IMR-90 (cell line): ENCODE data around the gene CMTM6. TPM values are rescaled to one million over a fixed set of nuclear protein-coding genes. Genes with fewer than 3 reads are reported as not detected.

Experiments
- ATAC-seq: fragments of 200-7000 bp; cut with Tn5 transposase; 2 replicates; pipeline ENCODE4 v1.9.1; 2020; ENCODE audit warnings: low read depth, mild to moderate bottlenecking, moderate library complexity
- BruUV-seq: library from RNA; stranded (reverse); fragments of 400-500 nt; replicated peaks from 2 replicates; lab custom pipeline; 2021; lab: Mats Ljungman, UMichigan
- CTCF ChIA-PET: fragments of 300-600 bp; formaldehyde crosslinking; extraction: SDS; loops from one replicate; lab custom pipeline; 2021; ENCODE audit warnings: antibody characterized with exemption; lab: Yijun Ruan, JAX
- POLR2A ChIA-PET: fragments of 300-600 bp; sonication (Branson Sonifier 250); formaldehyde crosslinking; loops from one replicate; lab custom pipeline; 2022; ENCODE audit warnings: antibody characterized with exemption; ENCODE audit not compliant: unreplicated experiment; lab: Charles Lee
- DNase-seq: peaks from one replicate; pipeline ENCODE4 v3.0.0; 2013
- H2AFZ ChIP-seq: replicated peaks from 2 replicates; pipeline ENCODE3; 2013; ENCODE audit warnings: low read length, mild to moderate bottlenecking; ENCODE audit not compliant: poor library complexity
- H2AK5ac ChIP-seq: 2 replicates; pipeline ENCODE4 v1.6.1; 2013; ENCODE audit warnings: low read depth, low read length, inconsistent platforms
- H2AK9ac ChIP-seq: replicated peaks from 2 replicates; pipeline ENCODE3; 2013; ENCODE audit warnings: mild to moderate bottlenecking, low read depth, low read length, moderate library complexity; ENCODE audit not compliant: poor library complexity
- H2BK120ac ChIP-seq: 2 replicates; pipeline ENCODE4 v1.6.1; 2013; ENCODE audit warnings: low read depth, low read length, inconsistent platforms
- H2BK15ac ChIP-seq: 3 replicates; pipeline ENCODE4 v1.6.1; 2013; ENCODE audit warnings: low read depth, low read length, inconsistent platforms
- H2BK20ac ChIP-seq: 2 replicates; pipeline ENCODE4 v1.6.1; 2013; ENCODE audit warnings: low read depth, mild to moderate bottlenecking, inconsistent platforms, low read length, moderate library complexity
- H2BK5ac ChIP-seq: 2 replicates; pipeline ENCODE4 v1.6.1; 2013; ENCODE audit warnings: mild to moderate bottlenecking, low read depth, low read length, inconsistent platforms; ENCODE audit not compliant: poor library complexity, severe bottlenecking
- H3K14ac ChIP-seq: replicated peaks from 2 replicates; pipeline ENCODE4 v1.6.1; 2013; ENCODE audit warnings: low read depth, low read length, inconsistent platforms
- H3K18ac ChIP-seq: 2 replicates; pipeline ENCODE4 v1.6.1; 2013; ENCODE audit warnings: low read depth, low read length, control low read depth
- H3K23ac ChIP-seq: 2 replicates; pipeline ENCODE4 v1.6.1; 2013; ENCODE audit warnings: low read depth, low read length, inconsistent platforms
- H3K27ac ChIP-seq: 2 replicates; pipeline ENCODE4 v1.5.1; 2013; ENCODE audit warnings: mild to moderate bottlenecking, control low read depth, low read length; ENCODE audit not compliant: insufficient read depth
- H3K27me3 ChIP-seq: 2 replicates; pipeline ENCODE4 v1.6.1; 2013; ENCODE audit warnings: low read length; ENCODE audit not compliant: control insufficient read depth, insufficient read depth
- H3K36me3 ChIP-seq: 2 replicates; pipeline ENCODE4 v1.6.1; 2013; ENCODE audit warnings: low read length, mixed read lengths; ENCODE audit not compliant: control insufficient read depth, insufficient read depth
- H3K4ac ChIP-seq: 2 replicates; pipeline ENCODE4 v1.6.1; 2013; ENCODE audit warnings: low read depth, low read length, inconsistent platforms
- H3K4me1 ChIP-seq: 2 replicates; pipeline ENCODE4 v1.6.1; 2013; ENCODE audit warnings: low read length, mixed read lengths; ENCODE audit not compliant: control insufficient read depth, insufficient read depth
- H3K4me2 ChIP-seq: 2 replicates; pipeline ENCODE4 v1.6.1; 2013; ENCODE audit warnings: low read depth, mild to moderate bottlenecking, control low read depth, low read length, moderate library complexity
- H3K4me3 ChIP-seq: 2 replicates; pipeline ENCODE4 v1.5.1; 2013; ENCODE audit warnings: low read depth, mild to moderate bottlenecking, control low read depth, low read length, moderate library complexity; ENCODE audit not compliant: insufficient read depth
- H3K56ac ChIP-seq: 2 replicates; pipeline ENCODE4 v1.6.1; 2013; ENCODE audit warnings: low read length, inconsistent platforms; ENCODE audit not compliant: insufficient read depth; ENCODE audit errors: extremely low read depth
- H3K79me1 ChIP-seq, 2 experiments: 2 replicates each; pipeline ENCODE4 v1.6.1; 2013; ENCODE audit warnings: low read length in 2 of 2, inconsistent platforms in 1 of 2, low read depth in 1 of 2
- H3K9ac ChIP-seq: 2 replicates; pipeline ENCODE4 v1.6.1; 2013; ENCODE audit warnings: low read depth, low read length, control low read depth
- H3K9me1 ChIP-seq: 2 replicates; pipeline ENCODE4 v1.6.1; 2013; ENCODE audit warnings: low read length, inconsistent platforms; ENCODE audit not compliant: insufficient read depth
- H3K9me3 ChIP-seq: 2 replicates; pipeline ENCODE4 v1.6.1; 2013; ENCODE audit warnings: low read length; ENCODE audit not compliant: control insufficient read depth, insufficient read depth
- H4K20me1 ChIP-seq: 2 replicates; pipeline ENCODE4 v1.6.1; 2013; ENCODE audit warnings: low read length, inconsistent platforms; ENCODE audit not compliant: insufficient read depth
- H4K5ac ChIP-seq: 2 replicates; pipeline ENCODE4 v1.6.1; 2013; ENCODE audit warnings: mild to moderate bottlenecking, low read depth, low read length, control low read depth
- H4K8ac ChIP-seq, 2 experiments: 2 replicates each; pipeline ENCODE4 v1.6.1; 2013; ENCODE audit warnings: low read depth in 2 of 2, low read length in 2 of 2, control low read depth in 1 of 2, inconsistent platforms in 1 of 2
- H4K91ac ChIP-seq: 2 replicates; pipeline ENCODE4 v1.6.1; 2013; ENCODE audit warnings: low read depth, low read length, inconsistent platforms; ENCODE audit not compliant: insufficient read depth
- BHLHE40 ChIP-seq: fragments of 150-350 bp; IDR thresholded peaks from 2 replicates; pipeline ENCODE4 v1.6.1; 2016; ENCODE audit warnings: mild to moderate bottlenecking, low read depth, low read length
- CHD1 ChIP-seq: IDR thresholded peaks from 2 replicates; pipeline ENCODE4 v1.6.1; 2012; ENCODE audit warnings: low read depth, low read length, improper control_type of control experiment
- MAFK ChIP-seq: IDR thresholded peaks from 2 replicates; pipeline ENCODE4 v1.6.1; 2012; ENCODE audit warnings: low read depth, low read length, improper control_type of control experiment
- MAZ ChIP-seq: IDR thresholded peaks from 2 replicates; pipeline ENCODE4 v1.6.1; 2012; ENCODE audit warnings: low read depth, mild to moderate bottlenecking, low read length, improper control_type of control experiment, moderate library complexity, borderline replicate concordance
- MXI1 ChIP-seq: IDR thresholded peaks from 2 replicates; pipeline ENCODE4 v1.6.1; 2012; ENCODE audit warnings: low read depth, mild to moderate bottlenecking, low read length, moderate library complexity, borderline replicate concordance
- NFE2L2 ChIP-seq: fragments of 150-350 bp; IDR thresholded peaks from 2 replicates; pipeline ENCODE4 v1.6.1; 2016; ENCODE audit warnings: low read depth, mild to moderate bottlenecking, low read length
- POLR2A ChIP-seq: IDR thresholded peaks from 2 replicates; pipeline ENCODE4 v1.6.1; 2012; ENCODE audit warnings: mild to moderate bottlenecking, low read depth, low read length
- RFX5 ChIP-seq: IDR thresholded peaks from 2 replicates; pipeline ENCODE4 v1.8.0; 2012; ENCODE audit warnings: low read depth, mild to moderate bottlenecking, low read length, moderate library complexity
- WGBS, 2 experiments: methylation state at CpG; one replicate each; pipeline versions ENCODE4 v1.1.5 to v1.1.7; 2013; ENCODE audit warnings: missing lambda C conversion rate in 2 of 2; ENCODE audit not compliant: insufficient read length in 1 of 2; ENCODE audit errors: extremely low coverage in 2 of 2; 5-methylcytosine and 5-hydroxymethylcytosine counted together
- dilution Hi-C: fragments of 300-500 bp; cut with HindIII; formaldehyde crosslinking; loops from one replicate; pipeline ENCODE4 v1.14.3; 2018; ENCODE audit warnings: low sequenced_read_pairs; ENCODE audit not compliant: unreplicated experiment
- in situ Hi-C: fragments of 300-500 bp; cut with MboI; formaldehyde crosslinking; loops from 3 replicates; pipeline ENCODE4 v1.14.3; 2019; ENCODE audit warnings: low sequenced_read_pairs, inconsistent platforms, mixed read lengths
- intact Hi-C: fragments of 100-400 bp; cut with micrococcal nuclease; formaldehyde crosslinking; loops from 2 replicates; pipeline ENCODE4 v1.10.0; 2022
- polyA plus RNA-seq, 3 experiments: library from polyadenylated mRNA; depleted of rRNA; stranded (reverse); fragments of >200 nt; gene quantifications; 2 replicates each; pipeline ENCODE4 v1.2.3, GENCODE V29; 2012; ENCODE audit warnings: low replicate concordance in 1 of 3
- total RNA-seq: library from RNA; depleted of rRNA; stranded (reverse); fragments of >200 nt; gene quantifications from 2 replicates; pipeline ENCODE4 v1.2.3, GENCODE V29; 2012
- TF ChIP-seq, protein P1 (sequence below): fragments of 150-350 bp; IDR thresholded peaks from 2 replicates; pipeline ENCODE4 v1.6.1; 2017; ENCODE audit warnings: mild to moderate bottlenecking, antibody characterized with exemption, low read length, low read depth
- TF ChIP-seq, protein P2 (sequence below): fragments of 150-350 bp; IDR thresholded peaks from 2 replicates; pipeline ENCODE4 v1.6.1; 2016; ENCODE audit warnings: low read depth, mild to moderate bottlenecking, low read length, moderate library complexity, borderline replicate concordance

The CMTM6 gene
- total and polyA plus RNA-seq, 2 of the 4 experiments (the other 2 are of a cell fraction): 29.4 to 36.6 TPM

DNA sequence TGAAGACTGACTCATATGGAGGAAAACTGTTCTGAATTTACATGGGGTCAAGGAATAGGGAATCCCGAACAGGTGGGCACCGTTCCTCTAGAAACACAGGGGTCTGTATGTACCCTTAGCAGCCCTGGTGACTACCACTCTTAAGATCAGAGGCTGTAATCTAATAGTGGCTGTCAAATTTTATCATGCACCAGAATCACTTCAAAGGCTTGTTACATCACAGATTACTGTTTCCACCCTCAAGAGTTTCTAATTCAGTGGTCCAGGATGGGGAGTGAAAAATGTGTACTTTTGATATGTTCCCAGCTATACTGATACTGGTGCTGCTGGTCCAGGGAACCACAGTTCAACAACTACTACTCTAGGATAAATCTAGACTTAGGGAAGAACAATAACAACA lies 40.2 kb upstream of the CMTM6 start:
- Histone ChIP-seq H4K91ac (no peak overlapping the region), H2BK5ac (no peak overlapping the region), H3K27me3 (no peaks in the 10 kb centered on the region), H4K8ac (no peak overlapping the region), H2BK120ac (no peak overlapping the region), H3K56ac (no peak overlapping the region), H3K27ac (no peak overlapping the region), H2AK9ac (no peak overlapping the region), H3K4me1 (no peaks in the 10 kb centered on the region), H3K4me3 (no peak overlapping the region), H3K4me2 (no peak overlapping the region), H3K14ac (no peak overlapping the region), H2BK15ac (no peak overlapping the region), H4K20me1 (no peaks in the 10 kb centered on the region; the same call in none of the 2 replicates), H2AFZ (no peak overlapping the region), H3K18ac (no peak overlapping the region), H2AK5ac (no peak overlapping the region), H3K9me3 (no peaks in the 10 kb centered on the region), H3K4ac (no peak overlapping the region), H3K23ac (no peak overlapping the region), H4K5ac (no peak overlapping the region), H3K9me1 (peaks cover 6% of the 10 kb centered on the region; the same call in 1 of the 2 replicates), H3K79me1 (peaks cover 17 to 26% of the 10 kb centered on the region in 2 experiments), H3K36me3 (0 out of 2 replicates have a peak, but pooled peaks cover 2% of the 10 kb centered on the region), H3K9ac (no peak overlapping the region), H2BK20ac (no peak overlapping the region)
- DNase-seq: no peak
- intact Hi-C loops (no loop called here), in situ Hi-C loops (no loop called here), dilution Hi-C loops (no loop called here)
- no CpG with 5 or more reads among the region's 2 CpGs for WGBS, 2 experiments
- no TSS peak for BruUV-seq
- POLR2A ChIA-PET: no interaction called here
- TF ChIP-seq CHD1: no peak
- no peak for TF ChIP-seq BHLHE40
- TF ChIP-seq, protein P1, sequence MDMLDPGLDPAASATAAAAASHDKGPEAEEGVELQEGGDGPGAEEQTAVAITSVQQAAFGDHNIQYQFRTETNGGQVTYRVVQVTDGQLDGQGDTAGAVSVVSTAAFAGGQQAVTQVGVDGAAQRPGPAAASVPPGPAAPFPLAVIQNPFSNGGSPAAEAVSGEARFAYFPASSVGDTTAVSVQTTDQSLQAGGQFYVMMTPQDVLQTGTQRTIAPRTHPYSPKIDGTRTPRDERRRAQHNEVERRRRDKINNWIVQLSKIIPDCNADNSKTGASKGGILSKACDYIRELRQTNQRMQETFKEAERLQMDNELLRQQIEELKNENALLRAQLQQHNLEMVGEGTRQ: no peak
- TF ChIP-seq NFE2L2: no peak
- no peak for TF ChIP-seq MAZ
- TF ChIP-seq MXI1: no peak
- no peak for TF ChIP-seq MAFK
- TF ChIP-seq POLR2A: no peak
- TF ChIP-seq, protein P2, sequence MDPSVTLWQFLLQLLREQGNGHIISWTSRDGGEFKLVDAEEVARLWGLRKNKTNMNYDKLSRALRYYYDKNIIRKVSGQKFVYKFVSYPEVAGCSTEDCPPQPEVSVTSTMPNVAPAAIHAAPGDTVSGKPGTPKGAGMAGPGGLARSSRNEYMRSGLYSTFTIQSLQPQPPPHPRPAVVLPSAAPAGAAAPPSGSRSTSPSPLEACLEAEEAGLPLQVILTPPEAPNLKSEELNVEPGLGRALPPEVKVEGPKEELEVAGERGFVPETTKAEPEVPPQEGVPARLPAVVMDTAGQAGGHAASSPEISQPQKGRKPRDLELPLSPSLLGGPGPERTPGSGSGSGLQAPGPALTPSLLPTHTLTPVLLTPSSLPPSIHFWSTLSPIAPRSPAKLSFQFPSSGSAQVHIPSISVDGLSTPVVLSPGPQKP: no peak
- no peak for TF ChIP-seq RFX5
- CTCF ChIA-PET: interaction anchor here (0.7 kb wide), 1 partner anchor 100 kb away, joined by 3 read pairs; no protein-coding TSS in a partner anchor
- ATAC-seq: no peak
